IgD-negative memory B cell (primary cell): ENCODE measurements around the gene KLHL22. TPM values are rescaled to one million over a fixed set of nuclear protein-coding genes. Genes with fewer than 3 reads are reported as not detected.

ENCODE experiments used
- H3K27ac Mint-ChIP-seq, 3 donors: one replicate each; pipeline ENCODE4 v1.8.0; 2020 to 2022; ENCODE audit warnings: mild to moderate bottlenecking in 3 of 3, mixed read lengths in 3 of 3, moderate library complexity in 1 of 3
- H3K27me3 Mint-ChIP-seq: one replicate; pipeline ENCODE4 v1.8.0; 2021; ENCODE audit warnings: mixed read lengths
- H3K36me3 Mint-ChIP-seq: one replicate; pipeline ENCODE4 v1.8.0; 2020; ENCODE audit warnings: mild to moderate bottlenecking, mixed read lengths
- H3K4me1 Mint-ChIP-seq, 3 donors: one replicate each; pipeline ENCODE4 v1.8.0; 2020 to 2022; ENCODE audit warnings: mixed read lengths in 3 of 3, mild to moderate bottlenecking in 1 of 3
- H3K4me3 Mint-ChIP-seq, 4 donors: one replicate each; pipeline ENCODE4 v1.8.0; 2020 to 2022; ENCODE audit warnings: mild to moderate bottlenecking in 4 of 4, mixed read lengths in 4 of 4, moderate library complexity in 3 of 4
- H3K9me3 Mint-ChIP-seq, 3 donors: one replicate each; pipeline ENCODE4 v1.8.0; 2020 to 2021; ENCODE audit warnings: mixed read lengths in 3 of 3, mild to moderate bottlenecking in 1 of 3
- polyA plus RNA-seq: library from polyadenylated mRNA; unstranded; fragments of 300-500 nt; fragmentation: Illumina TruSeq; gene quantifications from one replicate; pipeline ENCODE4 v1.2.3, GENCODE V29; 2021

KLHL22 gene
- polyA plus RNA-seq, 1 donor from 2014 or later, result 20.8 TPM

DNA sequence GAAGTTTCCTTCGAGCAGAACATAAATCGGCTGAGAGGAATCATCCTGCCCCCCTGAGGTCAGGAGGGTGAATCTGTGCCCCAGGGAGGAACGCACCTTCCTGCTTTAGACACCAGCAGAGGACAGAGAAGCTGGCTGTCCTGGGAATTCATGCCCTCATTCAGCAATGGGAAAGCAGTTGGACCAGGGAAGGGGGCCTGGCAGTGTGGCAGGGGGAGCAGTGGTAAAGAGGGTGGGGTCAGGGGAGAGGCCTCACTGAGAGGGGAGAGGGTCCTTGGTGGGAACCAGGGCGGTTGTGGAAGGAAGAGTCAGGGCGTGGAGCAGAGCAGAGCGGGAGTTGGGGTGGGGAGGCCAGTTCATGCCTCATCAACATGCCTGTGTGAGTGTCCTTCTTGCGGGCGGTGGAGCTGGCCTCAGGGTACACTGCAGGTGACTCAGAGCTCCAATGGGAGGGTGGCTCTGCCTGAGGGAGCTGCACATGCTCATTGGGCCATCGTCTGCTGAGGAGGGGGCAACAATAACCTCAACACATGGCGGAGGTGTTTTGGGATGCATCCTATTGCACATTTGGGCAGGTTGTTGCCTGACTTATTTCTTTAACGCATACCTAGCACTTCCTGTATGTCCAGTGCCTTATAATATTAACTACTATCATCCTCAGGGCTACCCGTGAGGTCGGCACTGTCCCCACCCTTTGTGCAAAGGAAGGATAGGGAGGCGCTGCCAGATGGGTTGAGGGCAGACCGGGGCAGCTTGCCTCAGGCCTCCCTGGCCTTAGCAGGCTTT is 35.0 kb upstream of the KLHL22 start:
- no peaks in the 10 kb centered on the region for H3K27me3 Mint-ChIP-seq
- H3K36me3 Mint-ChIP-seq, result peaks cover 10% of the 10 kb centered on the region
- no peak overlapping the region for H3K4me3 Mint-ChIP-seq
- H3K27ac Mint-ChIP-seq, result no peak overlapping the region
- H3K9me3 Mint-ChIP-seq, result no peaks in the 10 kb centered on the region
- H3K4me1 Mint-ChIP-seq, result peaks cover 20 to 25% (median 22%) of the 10 kb centered on the region in 3 donors

DNA sequence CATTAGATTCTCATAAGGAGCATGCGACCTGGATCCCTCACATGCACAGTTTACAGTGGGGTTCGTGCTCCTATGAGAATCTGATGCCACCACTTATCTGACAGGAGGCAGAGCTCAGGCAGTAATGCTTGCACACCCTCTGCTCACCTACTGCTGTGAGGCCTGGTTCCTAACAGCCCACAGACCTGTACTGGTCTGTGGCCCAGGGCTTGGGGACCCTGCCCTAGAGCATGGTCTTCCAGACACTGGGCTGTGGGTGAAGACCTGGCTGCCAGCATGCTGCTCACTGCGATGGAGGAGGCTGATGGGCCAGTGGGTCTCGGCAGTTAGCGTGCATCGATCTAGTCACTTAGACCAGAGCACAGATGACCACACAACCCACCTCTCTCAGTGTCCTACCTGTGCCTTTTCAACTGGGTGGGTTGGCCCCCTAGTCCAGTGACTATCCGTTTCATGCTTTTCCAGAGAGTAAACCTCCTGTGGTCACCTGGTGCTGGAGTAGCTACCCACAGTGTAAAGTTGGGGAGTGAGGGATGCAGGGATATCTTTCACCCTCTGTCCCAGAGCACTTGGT is 32.9 kb upstream of the KLHL22 start:
- H3K9me3 Mint-ChIP-seq, result no peaks in the 10 kb centered on the region
- no peaks in the 10 kb centered on the region for H3K27me3 Mint-ChIP-seq
- no peak overlapping the region for H3K4me3 Mint-ChIP-seq
- no peak overlapping the region for H3K27ac Mint-ChIP-seq
- peaks cover 23 to 27% (median 26%) of the 10 kb centered on the region in 3 donors for H3K4me1 Mint-ChIP-seq
- H3K36me3 Mint-ChIP-seq, result peaks cover 6% of the 10 kb centered on the region

- H3K4me1 Mint-ChIP-seq, result peaks cover 18 to 38% (median 37%) of the 10 kb centered on the region in 3 donors
- no peak overlapping the region for H3K27ac Mint-ChIP-seq
- H3K4me3 Mint-ChIP-seq, result no peak overlapping the region
- H3K27me3 Mint-ChIP-seq, result no peaks in the 10 kb centered on the region
- H3K36me3 Mint-ChIP-seq, result peaks cover 6% of the 10 kb centered on the region
- H3K9me3 Mint-ChIP-seq, result no peaks in the 10 kb centered on the region
These were observed 31.2 kb upstream of the KLHL22 start for GRCh38 chr22:20526628-20527355.

DNA sequence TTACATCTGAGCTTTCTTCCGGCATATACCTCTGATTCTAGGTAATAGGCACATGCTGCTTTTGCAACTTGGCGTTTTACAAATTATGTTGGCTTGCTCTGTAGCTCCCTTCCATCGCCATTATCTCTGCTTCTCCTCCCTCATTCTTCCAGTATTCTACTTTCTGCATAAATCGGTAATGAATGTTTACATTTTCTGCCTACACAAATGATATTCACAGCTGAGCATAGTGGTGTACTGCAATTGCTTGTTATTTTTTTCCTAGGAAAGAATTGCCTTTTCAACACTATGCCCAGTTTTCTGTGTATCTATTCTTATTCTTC is 30.7 kb upstream of the KLHL22 start:
- no peak overlapping the region for H3K27ac Mint-ChIP-seq
- H3K9me3 Mint-ChIP-seq, result no peaks in the 10 kb centered on the region
- H3K4me1 Mint-ChIP-seq, result peaks cover 18 to 37% (median 34%) of the 10 kb centered on the region in 3 donors
- no peaks in the 10 kb centered on the region for H3K27me3 Mint-ChIP-seq
- H3K36me3 Mint-ChIP-seq, result peaks cover 6% of the 10 kb centered on the region
- H3K4me3 Mint-ChIP-seq, result no peak overlapping the region

- Mint-ChIP-seq H3K4me3 (no peak overlapping the region), H3K4me1 (peaks cover 18 to 37% (median 36%) of the 10 kb centered on the region in 3 donors), H3K27ac (peak overlapping the region in 1 of 3 donors; percentile 64), H3K9me3 (no peaks in the 10 kb centered on the region), H3K27me3 (no peaks in the 10 kb centered on the region), H3K36me3 (peaks cover 6% of the 10 kb centered on the region)
These were observed 29.5 kb upstream of the KLHL22 start for GRCh38 chr22:20525048-20525447.

DNA sequence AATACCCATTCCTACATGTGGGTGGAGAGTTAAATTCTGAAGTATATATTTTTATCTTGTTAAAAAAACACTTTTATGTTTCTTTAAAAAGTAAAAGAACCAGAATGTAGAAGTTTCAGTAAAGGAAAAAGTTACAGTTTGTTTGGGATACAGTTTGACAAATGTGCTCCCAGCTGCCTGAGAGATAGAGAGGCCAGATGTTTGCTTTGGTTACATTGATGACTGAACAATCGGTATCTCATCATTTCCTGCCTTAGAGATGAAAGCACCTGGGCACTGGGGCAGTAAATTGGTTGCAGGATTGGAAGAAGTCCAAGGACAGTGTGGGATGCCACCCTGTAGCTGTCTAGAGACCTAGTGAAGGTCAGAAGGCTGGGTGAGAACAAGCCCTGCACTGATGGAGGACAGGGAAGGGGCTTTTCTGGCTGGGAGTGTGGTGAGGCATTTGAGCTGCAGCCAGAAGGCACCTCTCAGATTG is 28.4 kb upstream of the KLHL22 start:
- Mint-ChIP-seq H3K9me3 (no peaks in the 10 kb centered on the region), H3K27me3 (no peaks in the 10 kb centered on the region), H3K4me1 (peaks cover 18 to 37% (median 34%) of the 10 kb centered on the region in 3 donors), H3K4me3 (no peak overlapping the region), H3K27ac (peak overlapping the region; percentile 25 to 65 (median 64)), H3K36me3 (peaks cover 6% of the 10 kb centered on the region)

DNA sequence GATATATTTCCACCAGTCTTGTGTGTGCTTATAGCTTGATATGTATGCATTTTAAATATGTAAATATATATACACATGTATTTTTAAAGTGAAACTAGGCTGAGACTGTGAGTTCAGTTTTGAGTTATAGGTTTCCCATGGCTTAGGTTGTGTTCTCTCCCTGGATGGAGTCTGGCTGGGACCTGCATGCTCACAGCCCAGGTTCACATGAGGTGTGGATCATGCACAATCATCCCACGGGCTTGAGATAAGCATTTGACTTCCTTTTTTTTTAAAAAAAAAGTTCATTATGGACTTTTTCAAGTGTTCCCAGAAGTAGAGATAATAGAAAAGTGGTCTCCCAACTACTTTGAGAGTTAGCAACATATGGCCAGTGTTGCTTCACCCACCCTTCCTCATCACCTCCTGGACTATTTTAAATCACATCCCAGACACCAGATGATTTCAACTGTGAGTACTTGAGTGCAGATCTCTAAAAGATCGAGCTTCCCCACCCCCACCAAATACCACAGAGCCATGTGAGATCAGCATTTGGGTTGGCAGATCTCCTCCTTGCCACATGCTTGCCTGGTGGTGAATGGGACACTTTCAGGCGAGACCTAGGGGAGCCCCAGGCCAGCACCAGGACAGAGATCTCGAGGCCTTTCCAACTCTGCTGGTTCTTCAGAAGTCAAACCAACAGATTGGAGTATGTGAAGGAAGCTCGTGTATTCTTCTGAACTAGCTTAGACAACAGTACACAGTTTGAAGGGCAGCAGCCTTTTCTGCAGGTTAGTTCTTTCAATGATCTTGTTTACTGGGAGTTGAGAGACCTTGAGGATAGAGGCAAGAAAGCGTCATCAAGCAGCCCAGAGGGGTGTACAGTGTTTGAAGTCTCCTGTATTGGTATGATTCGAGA is 27.7 kb upstream of the KLHL22 start:
- Mint-ChIP-seq H3K36me3 (peaks cover 6% of the 10 kb centered on the region), H3K4me3 (peak overlapping the region in 1 of 4 donors; percentile 63), H3K9me3 (no peaks in the 10 kb centered on the region), H3K27me3 (no peaks in the 10 kb centered on the region), H3K27ac (peak overlapping the region; percentile 23 to 65 (median 61)), H3K4me1 (peaks cover 18 to 40% (median 37%) of the 10 kb centered on the region in 3 donors)

DNA sequence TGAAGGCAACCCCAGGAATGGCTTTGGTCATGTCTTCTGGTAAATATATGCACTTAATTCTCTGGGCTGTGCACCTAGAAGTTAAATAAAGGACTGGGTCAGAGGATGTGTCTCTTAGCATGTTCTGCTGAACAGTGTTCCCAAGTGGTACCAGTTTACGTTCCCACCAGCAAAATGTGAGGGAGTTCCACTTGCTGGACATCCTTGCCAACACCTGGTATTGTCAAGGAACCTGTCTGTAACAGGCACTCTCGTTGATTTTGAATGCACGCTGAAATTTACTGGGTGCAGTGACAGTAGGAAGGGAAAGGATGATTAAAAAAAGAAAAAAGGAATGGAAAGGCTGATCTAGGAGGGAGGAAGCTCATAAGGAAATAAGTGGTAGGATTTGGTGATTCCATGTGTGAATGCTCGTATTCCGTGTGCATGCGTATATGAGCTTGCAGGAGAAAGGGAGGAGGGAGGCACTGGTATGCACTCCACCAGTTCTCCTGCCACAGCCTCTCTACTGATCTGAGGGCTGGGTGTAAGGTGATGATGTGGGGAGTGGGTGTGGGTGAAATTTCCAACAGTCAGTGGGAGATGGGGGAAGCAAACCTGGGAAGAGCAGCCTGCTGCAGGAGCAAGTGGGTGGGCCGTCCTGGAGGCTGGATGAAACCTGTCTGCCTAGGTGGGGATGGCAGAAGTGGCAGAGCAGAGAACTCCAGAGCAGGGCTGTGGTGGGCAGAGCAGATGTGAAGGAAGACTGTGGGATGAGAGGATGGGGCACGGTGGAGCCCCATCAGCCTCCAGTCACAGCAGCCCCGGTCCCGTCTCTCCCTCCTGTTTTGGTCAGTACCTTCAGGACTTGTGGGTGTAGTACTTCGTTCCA is 26.8 kb upstream of the KLHL22 start:
- peak overlapping the region; percentile 29 to 84 (median 61) for H3K27ac Mint-ChIP-seq
- peaks cover 2% of the 10 kb centered on the region for H3K36me3 Mint-ChIP-seq
- peaks cover 16 to 43% (median 42%) of the 10 kb centered on the region in 3 donors for H3K4me1 Mint-ChIP-seq
- no peaks in the 10 kb centered on the region for H3K27me3 Mint-ChIP-seq
- H3K9me3 Mint-ChIP-seq, result no peaks in the 10 kb centered on the region
- H3K4me3 Mint-ChIP-seq, result no peak overlapping the region

- no peaks in the 10 kb centered on the region for H3K9me3 Mint-ChIP-seq
- peaks cover 12 to 38% (median 34%) of the 10 kb centered on the region in 3 donors for H3K4me1 Mint-ChIP-seq
- no peaks in the 10 kb centered on the region for H3K36me3 Mint-ChIP-seq
- no peaks in the 10 kb centered on the region for H3K27me3 Mint-ChIP-seq
- no peak overlapping the region for H3K4me3 Mint-ChIP-seq
- peak overlapping the region in 2 of 3 donors; percentile 31 to 77 for H3K27ac Mint-ChIP-seq
These were observed 24.5 kb upstream of the KLHL22 start for GRCh38 chr22:20520093-20520511.

DNA sequence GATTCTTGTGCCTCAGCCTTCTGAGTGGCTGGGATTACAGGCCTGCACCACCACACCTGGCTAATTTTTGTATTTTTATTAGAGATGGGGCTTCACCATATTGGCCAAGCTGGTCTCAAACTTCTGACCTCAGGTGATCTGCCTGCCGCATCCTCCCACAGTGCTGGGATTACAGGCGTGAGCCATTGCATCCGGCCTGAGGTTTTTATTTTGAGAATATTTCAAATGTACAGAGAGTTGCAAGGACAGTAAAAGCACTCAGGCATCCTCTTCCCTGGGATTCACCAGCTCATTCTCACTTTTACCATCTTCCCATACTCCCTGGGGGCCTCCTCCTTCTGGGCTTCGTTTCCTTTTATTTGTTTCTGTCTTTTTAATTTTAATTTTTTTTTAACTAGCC is 24.0 kb upstream of the KLHL22 start:
- Mint-ChIP-seq H3K4me1 (peaks cover 12 to 37% (median 34%) of the 10 kb centered on the region in 3 donors), H3K4me3 (no peak overlapping the region), H3K27ac (no peak overlapping the region), H3K36me3 (no peaks in the 10 kb centered on the region), H3K27me3 (no peaks in the 10 kb centered on the region), H3K9me3 (no peaks in the 10 kb centered on the region)

GRCh38 chr22:20517841-20518592 is 22.4 kb upstream of the KLHL22 start:
- no peaks in the 10 kb centered on the region for H3K27me3 Mint-ChIP-seq

GRCh38 chr22:20517422-20517821 is 21.8 kb upstream of the KLHL22 start:
- H3K4me3 Mint-ChIP-seq, result no peak overlapping the region
- H3K4me1 Mint-ChIP-seq, result peaks cover 7 to 30% (median 16%) of the 10 kb centered on the region in 3 donors
- H3K36me3 Mint-ChIP-seq, result peaks cover 3% of the 10 kb centered on the region
- H3K27me3 Mint-ChIP-seq, result no peaks in the 10 kb centered on the region
- peak overlapping the region in 1 of 3 donors; percentile 91 for H3K27ac Mint-ChIP-seq
- H3K9me3 Mint-ChIP-seq, result no peaks in the 10 kb centered on the region

More at GRCh38 chr22:20517841-20518592, 22.4 kb upstream of the KLHL22 start:
- Mint-ChIP-seq H3K9me3 (no peaks in the 10 kb centered on the region), H3K27ac (peak overlapping the region in 1 of 3 donors; percentile 91), H3K4me3 (peak overlapping the region in 1 of 4 donors; percentile 33), H3K36me3 (peaks cover 3% of the 10 kb centered on the region), H3K4me1 (peaks cover 8 to 33% (median 21%) of the 10 kb centered on the region in 3 donors)

DNA sequence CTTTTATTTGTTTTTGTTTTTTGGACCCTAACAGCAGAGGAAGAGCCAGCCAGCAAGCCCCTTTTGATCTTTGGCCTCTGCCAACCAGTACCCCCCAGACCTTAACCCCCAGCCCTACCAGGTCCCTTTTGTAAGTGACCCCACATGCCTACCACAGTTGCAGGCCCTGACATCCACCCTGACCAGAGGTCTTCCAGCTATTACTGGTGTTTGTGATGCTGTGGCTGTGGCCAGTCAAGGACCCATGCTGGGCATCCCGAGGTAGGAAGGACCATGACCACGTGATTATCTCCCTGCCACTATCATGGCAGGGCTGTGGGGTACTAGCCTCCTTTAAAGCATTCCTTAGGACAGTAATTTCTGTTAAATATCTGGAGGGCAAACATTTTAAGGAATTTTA is 20.8 kb upstream of the KLHL22 start:
- Mint-ChIP-seq H3K36me3 (peaks cover 3% of the 10 kb centered on the region), H3K9me3 (no peaks in the 10 kb centered on the region), H3K4me3 (no peak overlapping the region)

More for the DNA sequence above, 20.8 kb upstream of the KLHL22 start:
- Mint-ChIP-seq H3K27ac (no peak overlapping the region), H3K4me1 (peaks cover 14 to 31% (median 16%) of the 10 kb centered on the region in 3 donors), H3K27me3 (no peaks in the 10 kb centered on the region)
